OCI-LY7 (cell line): ENCODE results near the gene ATP8B2. TPM values are rescaled to one million over a fixed set of nuclear protein-coding genes. Genes with fewer than 3 reads are reported as not detected.
A peak's percentile ranks its signal among the peaks of the same experiment; 100 is the strongest.

ENCODE experiments used
- BruUV-seq: library from RNA; stranded (reverse); fragments of 400-500 nt; replicated peaks from 2 replicates; lab custom pipeline; 2021; lab: Mats Ljungman, UMichigan
- CTCF ChIA-PET: fragments of 300-600 bp; sonication (Branson Sonifier 250); formaldehyde crosslinking; loops from one replicate; lab custom pipeline; 2022; ENCODE audit warnings: antibody characterized with exemption; ENCODE audit not compliant: unreplicated experiment; lab: Charles Lee
- POLR2A ChIA-PET: fragments of 300-600 bp; sonication (Branson Sonifier 250); formaldehyde crosslinking; loops from one replicate; lab custom pipeline; 2022; ENCODE audit warnings: antibody characterized with exemption; lab: Charles Lee
- DNase-seq: peaks from one replicate; pipeline ENCODE4 v3.0.0-alpha.2; 2015; ENCODE audit warnings: low spot score
- H2AFZ ChIP-seq: fragments of 200-600 bp; sonication (generic), shearing (Covaris generic); 2 replicates; pipeline ENCODE4 v1.6.1; 2014; ENCODE audit warnings: mild to moderate bottlenecking, antibody characterized with exemption, low read length, moderate library complexity
- H3K27ac ChIP-seq: fragments of 200-600 bp; sonication (generic); 2 replicates; pipeline ENCODE4 v1.5.1; 2014; ENCODE audit warnings: mixed run types, low read depth, mild to moderate bottlenecking, moderate library complexity, low read length, inconsistent platforms; ENCODE audit not compliant: poor library complexity, severe bottlenecking
- H3K36me3 ChIP-seq: fragments of 200-600 bp; sonication (generic); 2 replicates; pipeline ENCODE4 v1.6.1; 2014; ENCODE audit warnings: mild to moderate bottlenecking, antibody characterized with exemption, low read length, moderate library complexity, mixed read lengths; ENCODE audit not compliant: insufficient read depth
- H3K4me1 ChIP-seq: fragments of 200-600 bp; sonication (generic); 2 replicates; pipeline ENCODE4 v1.5.1; 2014; ENCODE audit warnings: mild to moderate bottlenecking, low read length; ENCODE audit not compliant: insufficient read depth, poor library complexity, severe bottlenecking
- H3K4me2 ChIP-seq: fragments of 200-600 bp; sonication (generic); 2 replicates; pipeline ENCODE4 v1.6.1; 2014; ENCODE audit warnings: mild to moderate bottlenecking, low read length
- H3K4me3 ChIP-seq: fragments of 200-600 bp; sonication (generic); 2 replicates; pipeline ENCODE4 v1.5.1; 2014; ENCODE audit warnings: mild to moderate bottlenecking, low read depth, low read length; ENCODE audit not compliant: poor library complexity, severe bottlenecking
- H3K79me2 ChIP-seq: fragments of 200-600 bp; sonication (generic); 2 replicates; pipeline ENCODE4 v1.6.1; 2016; ENCODE audit warnings: low read depth, mild to moderate bottlenecking, low read length, moderate library complexity, mixed read lengths; ENCODE audit not compliant: insufficient read depth
- H3K9me2 ChIP-seq: fragments of 200-600 bp; sonication (generic); 2 replicates; pipeline ENCODE4 v1.6.1; 2016; ENCODE audit warnings: mild to moderate bottlenecking, low read length, mixed read lengths; ENCODE audit not compliant: insufficient read depth
- H3K9me3 ChIP-seq: fragments of 200-600 bp; sonication (generic); 2 replicates; pipeline ENCODE4 v1.6.1; 2014; ENCODE audit warnings: mild to moderate bottlenecking, mixed run types, low read length, mixed read lengths
- H4K20me1 ChIP-seq: fragments of 200-600 bp; sonication (generic); 2 replicates; pipeline ENCODE4 v1.6.1; 2014; ENCODE audit warnings: mild to moderate bottlenecking, antibody characterized with exemption, low read length, moderate library complexity, mixed read lengths; ENCODE audit not compliant: insufficient read depth
- CTCF ChIP-seq: fragments of 200-600 bp; sonication (generic); conservative IDR thresholded peaks from 2 replicates; pipeline ENCODE4 v1.5.1; 2014; ENCODE audit warnings: mild to moderate bottlenecking, antibody characterized with exemption, low read length, moderate library complexity, mixed read lengths
- EZH2phosphoT487 ChIP-seq: fragments of 200-600 bp; sonication (generic); IDR thresholded peaks from 2 replicates; pipeline ENCODE4 v1.6.1; 2018; ENCODE audit warnings: low read depth, borderline replicate concordance, mild to moderate bottlenecking, mixed run types, antibody characterized with exemption, low read length, moderate library complexity, mixed read lengths
- intact Hi-C: fragments of 100-400 bp; cut with micrococcal nuclease; formaldehyde crosslinking; loops from one replicate; pipeline ENCODE4 v1.10.0; 2022; ENCODE audit not compliant: unreplicated experiment
- total RNA-seq, 2 experiments: library from RNA; depleted of rRNA in 1 of 2; stranded (reverse); fragments of >200 nt in 1 of 2; shearing (Covaris generic) in 1 of 2; gene quantifications; 2 replicates each; pipeline ENCODE4 v1.2.3, GENCODE V29; 2014 to 2022

The ATP8B2 gene
- total RNA-seq, 2 experiments from 2014 or later: 11.5 to 28.8 TPM

GRCh38 chr1:154323493-154323892, 1.8 kb upstream of the ATP8B2 start:
- H3K9me2 ChIP-seq: no peaks in the 10 kb centered on the region
- BruUV-seq: no TSS peak
- no peak overlapping the region for H3K4me2 ChIP-seq
- intact Hi-C loops: loop anchor here (10.0 kb wide), 1 partner anchor 221 kb away; no protein-coding TSS in a partner anchor
- peaks cover 22% of the 10 kb centered on the region for H3K4me1 ChIP-seq
- no peaks in the 10 kb centered on the region for H3K36me3 ChIP-seq
- H3K79me2 ChIP-seq: no peaks in the 10 kb centered on the region
- ChIA-PET CTCF (no interaction called here), POLR2A (no interaction called here)
- H4K20me1 ChIP-seq: no peaks in the 10 kb centered on the region
- H3K27ac ChIP-seq: no peak overlapping the region
- no peak overlapping the region for H3K4me3 ChIP-seq
- H3K9me3 ChIP-seq: no peaks in the 10 kb centered on the region
- no peak for DNase-seq
- H2AFZ ChIP-seq: no peak overlapping the region
- TF ChIP-seq EZH2phosphoT487 (no peak), CTCF (no peak)

- H3K36me3 ChIP-seq: no peaks in the 10 kb centered on the region
- peaks cover 22% of the 10 kb centered on the region for H3K4me1 ChIP-seq
- no peaks in the 10 kb centered on the region for H3K9me3 ChIP-seq
- no peaks in the 10 kb centered on the region for H4K20me1 ChIP-seq
- no peaks in the 10 kb centered on the region for H3K9me2 ChIP-seq
- H2AFZ ChIP-seq: peak overlapping the region; percentile 98
- ChIA-PET POLR2A (no interaction called here), CTCF (no interaction called here)
- H3K27ac ChIP-seq: no peak overlapping the region
- BruUV-seq: no TSS peak
- TF ChIP-seq EZH2phosphoT487 (no peak), CTCF (no peak)
- H3K4me3 ChIP-seq: peak overlapping the region; percentile 83
- no peak for DNase-seq
- H3K4me2 ChIP-seq: peak overlapping the region; percentile 99
- intact Hi-C loops: loop anchor here (10.0 kb wide), 1 partner anchor 221 kb away; no protein-coding TSS in a partner anchor
- no peaks in the 10 kb centered on the region for H3K79me2 ChIP-seq
Measured at GRCh38 chr1:154324241-154324640, 1.1 kb upstream of the ATP8B2 start.
